Endodermal cell (in vitro differentiated cells): Measurements from ENCODE around the gene RASD1. TPM values are rescaled to one million over a fixed set of nuclear protein-coding genes. Genes with fewer than 3 reads are reported as not detected.

Experiments
- DNase-seq: peaks from one replicate; pipeline ENCODE4 v3.0.0-alpha.2; 2017
- H3K27ac ChIP-seq: 2 replicates; pipeline ENCODE4 v1.5.1; 2013; ENCODE audit warnings: mild to moderate bottlenecking, low read depth, low read length, moderate library complexity
- H3K27me3 ChIP-seq: 2 replicates; pipeline ENCODE4 v1.6.1; 2013; ENCODE audit warnings: mild to moderate bottlenecking, low read length, moderate library complexity; ENCODE audit not compliant: insufficient read depth, control insufficient read depth, poor library complexity, severe bottlenecking
- H3K36me3 ChIP-seq: 2 replicates; pipeline ENCODE4 v1.7.0; 2013; ENCODE audit warnings: mild to moderate bottlenecking, low read length, moderate library complexity; ENCODE audit not compliant: control insufficient read depth, insufficient read depth
- H3K4me1 ChIP-seq: one replicate; pipeline ENCODE4 v1.7.0; 2013; ENCODE audit warnings: low read length; ENCODE audit not compliant: control insufficient read depth, insufficient read depth
- H3K4me3 ChIP-seq: 2 replicates; pipeline ENCODE4 v1.5.1; 2013; ENCODE audit warnings: mild to moderate bottlenecking, low read length, moderate library complexity
- H3K9ac ChIP-seq: 2 replicates; pipeline ENCODE4 v1.6.1; 2013; ENCODE audit warnings: mild to moderate bottlenecking, low read length, moderate library complexity; ENCODE audit not compliant: poor library complexity, severe bottlenecking; ENCODE audit errors: extremely low read depth
- H3K9me3 ChIP-seq: 2 replicates; pipeline ENCODE4 v1.6.1; 2013; ENCODE audit warnings: mild to moderate bottlenecking, low read length, moderate library complexity; ENCODE audit not compliant: control insufficient read depth
- H3K27ac Mint-ChIP-seq: 2 replicates; pipeline ENCODE4 v1.8.0; 2020; ENCODE audit warnings: mixed read lengths
- H3K27me3 Mint-ChIP-seq: 2 replicates; pipeline ENCODE4 v1.8.0; 2021; ENCODE audit warnings: mild to moderate bottlenecking, mixed read lengths; ENCODE audit not compliant: insufficient read depth
- H3K36me3 Mint-ChIP-seq: 2 replicates; pipeline ENCODE4 v1.8.0; 2020; ENCODE audit warnings: low read depth, mixed read lengths
- H3K4me1 Mint-ChIP-seq: 2 replicates; pipeline ENCODE4 v1.8.0; 2020; ENCODE audit warnings: mixed read lengths
- H3K4me3 Mint-ChIP-seq: 2 replicates; pipeline ENCODE4 v1.8.0; 2020; ENCODE audit warnings: mild to moderate bottlenecking, moderate library complexity, mixed read lengths
- H3K9me3 Mint-ChIP-seq: 2 replicates; pipeline ENCODE4 v1.8.0; 2020; ENCODE audit warnings: mild to moderate bottlenecking, mixed read lengths
- WGBS, 2 experiments: methylation state at CpG; one replicate each; pipeline versions ENCODE4 v1.1.5 to v1.1.7; 2013; ENCODE audit warnings: missing lambda C conversion rate in 2 of 2, mixed read lengths in 1 of 2; ENCODE audit not compliant: insufficient coverage in 1 of 2, insufficient read length in 1 of 2; 5-methylcytosine and 5-hydroxymethylcytosine counted together
- total RNA-seq, 2 donors: library from RNA; stranded (reverse); fragmentation: NEBNext Ultra II Directional in 1 of 2; extraction: Animal tissue kit (Norgen Biotek cat#: 25700) in 1 of 2; gene quantifications; 2 replicates in 1 of 2; 3 replicates in 1 of 2; pipeline ENCODE4 v1.2.1, GENCODE V29; 2021
- TF ChIP-seq, protein P1 (sequence below): fragments of 200-600 bp; sonication (generic); conservative IDR thresholded peaks from 2 replicates; pipeline ENCODE4 v1.5.0; 2021; ENCODE audit warnings: antibody characterized with exemption, mild to moderate bottlenecking

The RASD1 gene
- total RNA-seq, 2 donors from 2014 or later: 1.9 to 2.5 TPM

DNA sequence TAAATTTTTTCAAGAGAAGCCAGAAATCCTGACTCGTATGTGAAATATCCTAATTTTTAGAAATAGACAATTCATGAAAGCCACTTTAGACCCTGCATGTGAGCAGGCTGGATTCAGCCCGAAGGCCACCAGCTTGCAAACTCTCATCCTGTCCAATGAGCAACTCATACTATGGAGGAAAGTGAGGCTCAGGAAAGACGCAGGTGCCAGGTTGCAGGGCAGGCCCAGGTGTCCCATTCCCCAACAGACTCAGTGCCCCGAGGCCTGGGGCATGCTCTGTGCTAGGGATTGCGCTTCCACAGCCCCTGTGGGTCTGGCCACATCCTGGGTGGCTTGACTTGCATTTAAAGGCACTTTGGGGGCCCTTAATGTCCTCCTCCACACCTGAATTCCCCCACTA lies 16.7 kb upstream of the RASD1 start:
- Histone ChIP-seq H3K9me3 (no peaks in the 10 kb centered on the region), H3K27ac (no peak overlapping the region), H3K9ac (no peak overlapping the region), H3K4me1 (no peaks in the 10 kb centered on the region), H3K27me3 (no peaks in the 10 kb centered on the region), H3K36me3 (no peaks in the 10 kb centered on the region), H3K4me3 (no peak overlapping the region)
- Mint-ChIP-seq H3K4me3 (no peak overlapping the region), H3K4me1 (no peaks in the 10 kb centered on the region), H3K27me3 (no peaks in the 10 kb centered on the region), H3K27ac (no peak overlapping the region), H3K36me3 (no peaks in the 10 kb centered on the region), H3K9me3 (no peaks in the 10 kb centered on the region)
- no peak for DNase-seq
- TF ChIP-seq, protein P1, sequence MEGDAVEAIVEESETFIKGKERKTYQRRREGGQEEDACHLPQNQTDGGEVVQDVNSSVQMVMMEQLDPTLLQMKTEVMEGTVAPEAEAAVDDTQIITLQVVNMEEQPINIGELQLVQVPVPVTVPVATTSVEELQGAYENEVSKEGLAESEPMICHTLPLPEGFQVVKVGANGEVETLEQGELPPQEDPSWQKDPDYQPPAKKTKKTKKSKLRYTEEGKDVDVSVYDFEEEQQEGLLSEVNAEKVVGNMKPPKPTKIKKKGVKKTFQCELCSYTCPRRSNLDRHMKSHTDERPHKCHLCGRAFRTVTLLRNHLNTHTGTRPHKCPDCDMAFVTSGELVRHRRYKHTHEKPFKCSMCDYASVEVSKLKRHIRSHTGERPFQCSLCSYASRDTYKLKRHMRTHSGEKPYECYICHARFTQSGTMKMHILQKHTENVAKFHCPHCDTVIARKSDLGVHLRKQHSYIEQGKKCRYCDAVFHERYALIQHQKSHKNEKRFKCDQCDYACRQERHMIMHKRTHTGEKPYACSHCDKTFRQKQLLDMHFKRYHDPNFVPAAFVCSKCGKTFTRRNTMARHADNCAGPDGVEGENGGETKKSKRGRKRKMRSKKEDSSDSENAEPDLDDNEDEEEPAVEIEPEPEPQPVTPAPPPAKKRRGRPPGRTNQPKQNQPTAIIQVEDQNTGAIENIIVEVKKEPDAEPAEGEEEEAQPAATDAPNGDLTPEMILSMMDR: no peak
- 95 to 99% methylated on average over 5 of the region's 5 CpGs for WGBS, 2 experiments

DNA sequence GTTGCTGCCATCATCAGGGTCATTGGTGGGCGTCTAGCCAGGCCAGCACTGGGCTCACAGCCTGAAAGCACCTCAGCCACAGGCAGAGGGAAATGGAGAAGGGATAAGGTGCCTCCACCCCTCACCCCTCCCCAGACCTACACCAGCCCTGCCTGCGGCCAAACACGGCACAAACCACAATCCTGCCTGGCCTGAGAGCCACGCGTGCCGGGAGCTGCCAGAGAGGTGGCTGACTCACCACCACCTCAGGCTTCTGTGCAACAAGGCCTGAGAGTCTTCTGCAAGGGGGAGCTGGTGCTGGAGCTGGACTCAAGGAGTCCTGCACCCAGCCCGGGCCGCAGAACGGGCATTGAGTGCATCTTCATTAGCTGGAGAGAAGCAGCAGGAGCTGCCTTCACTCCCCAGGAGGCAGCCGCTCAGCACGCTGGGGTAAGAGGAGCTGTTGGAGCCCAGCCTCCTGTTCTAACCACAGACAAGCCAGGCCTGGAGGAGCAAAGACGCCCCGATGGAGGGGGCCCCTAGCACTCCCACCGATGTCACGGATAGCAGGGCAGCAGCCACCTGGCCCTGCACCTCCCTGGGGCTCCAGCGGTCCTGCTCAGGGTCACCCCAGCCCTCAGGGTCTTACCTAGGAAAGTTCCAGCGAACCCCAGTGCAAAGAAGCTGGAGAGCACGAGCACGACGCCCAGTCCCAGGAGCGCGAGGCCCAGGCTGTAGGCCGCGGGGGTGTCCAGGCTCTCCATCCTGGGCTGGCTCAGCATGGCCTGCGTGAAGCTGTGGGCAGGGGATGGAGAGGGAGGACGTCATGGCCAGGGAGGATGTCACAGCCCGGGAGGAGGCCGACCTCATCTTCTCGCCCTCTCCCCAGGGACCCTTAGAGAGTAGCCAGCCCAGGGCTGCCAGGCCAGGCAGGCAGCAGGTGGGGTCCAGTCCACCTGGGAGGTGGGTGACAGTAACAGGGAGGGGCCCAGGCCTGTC lies 16.0 kb upstream of the RASD1 start:
- no peak overlapping the region for H3K9ac ChIP-seq
- TF ChIP-seq, protein P1: no peak
- H3K4me3 ChIP-seq: no peak overlapping the region

DNA sequence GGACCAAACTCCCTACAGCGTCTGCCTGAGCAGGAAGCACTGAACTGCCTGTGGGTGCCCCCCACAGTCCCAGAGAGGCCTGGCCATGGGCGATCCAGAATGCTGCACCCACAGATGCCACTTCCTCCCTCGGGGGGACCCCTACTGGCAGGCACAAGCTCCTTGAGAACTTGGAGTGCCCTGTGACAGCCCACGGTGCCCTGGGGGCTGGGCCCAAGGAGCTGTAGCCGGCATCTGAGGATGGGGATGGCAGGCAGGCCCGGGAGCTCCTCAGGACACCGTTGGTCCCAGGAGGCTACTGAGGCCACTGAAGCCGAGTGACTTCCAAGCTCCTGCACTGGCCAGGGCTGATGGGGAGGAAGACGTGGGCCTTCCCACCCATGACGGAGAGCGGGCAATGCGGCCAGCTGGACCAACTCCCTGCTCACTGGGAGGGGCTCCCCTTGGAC lies 15.1 kb upstream of the RASD1 start:
- no peaks in the 10 kb centered on the region for H3K27me3 ChIP-seq
- Mint-ChIP-seq H3K27me3 (no peaks in the 10 kb centered on the region), H3K9me3 (no peaks in the 10 kb centered on the region), H3K27ac (peak overlapping the region; percentile 44), H3K36me3 (no peaks in the 10 kb centered on the region), H3K4me3 (no peak overlapping the region), H3K4me1 (no peaks in the 10 kb centered on the region)
- WGBS, 2 experiments: 94% methylated on average over 12 of the region's 12 CpGs; no CpG with 5 or more reads in 1 of the 2 experiments
- TF ChIP-seq, protein P1: no peak
- no peak for DNase-seq
- H3K9me3 ChIP-seq: no peaks in the 10 kb centered on the region
- no peak overlapping the region for H3K4me3 ChIP-seq
- H3K4me1 ChIP-seq: no peaks in the 10 kb centered on the region
- H3K36me3 ChIP-seq: no peaks in the 10 kb centered on the region
- no peak overlapping the region for H3K27ac ChIP-seq
- no peak overlapping the region for H3K9ac ChIP-seq

More for the DNA sequence above, 16.0 kb upstream of the RASD1 start:
- no peaks in the 10 kb centered on the region for H3K9me3 ChIP-seq
- Mint-ChIP-seq H3K27me3 (no peaks in the 10 kb centered on the region), H3K4me3 (no peak overlapping the region), H3K4me1 (no peaks in the 10 kb centered on the region), H3K27ac (no peak overlapping the region), H3K9me3 (no peaks in the 10 kb centered on the region), H3K36me3 (no peaks in the 10 kb centered on the region)
- no peaks in the 10 kb centered on the region for H3K4me1 ChIP-seq
- H3K36me3 ChIP-seq: no peaks in the 10 kb centered on the region
- no peaks in the 10 kb centered on the region for H3K27me3 ChIP-seq
- no peak for DNase-seq
- H3K27ac ChIP-seq: no peak overlapping the region
- 92 to 95% methylated on average over 18 to 29 of the region's 29 CpGs for WGBS, 2 experiments
